GM21381 (cell line): Measurements from ENCODE around the gene VSIG2.

Experiments
- ATAC-seq: cut with Tn5 transposase; IDR thresholded peaks from one replicate; pipeline ENCODE4 v1.9.1; 2021; ENCODE audit warnings: mild to moderate bottlenecking, moderate library complexity; ENCODE audit not compliant: unreplicated experiment

VSIG2 gene

DNA sequence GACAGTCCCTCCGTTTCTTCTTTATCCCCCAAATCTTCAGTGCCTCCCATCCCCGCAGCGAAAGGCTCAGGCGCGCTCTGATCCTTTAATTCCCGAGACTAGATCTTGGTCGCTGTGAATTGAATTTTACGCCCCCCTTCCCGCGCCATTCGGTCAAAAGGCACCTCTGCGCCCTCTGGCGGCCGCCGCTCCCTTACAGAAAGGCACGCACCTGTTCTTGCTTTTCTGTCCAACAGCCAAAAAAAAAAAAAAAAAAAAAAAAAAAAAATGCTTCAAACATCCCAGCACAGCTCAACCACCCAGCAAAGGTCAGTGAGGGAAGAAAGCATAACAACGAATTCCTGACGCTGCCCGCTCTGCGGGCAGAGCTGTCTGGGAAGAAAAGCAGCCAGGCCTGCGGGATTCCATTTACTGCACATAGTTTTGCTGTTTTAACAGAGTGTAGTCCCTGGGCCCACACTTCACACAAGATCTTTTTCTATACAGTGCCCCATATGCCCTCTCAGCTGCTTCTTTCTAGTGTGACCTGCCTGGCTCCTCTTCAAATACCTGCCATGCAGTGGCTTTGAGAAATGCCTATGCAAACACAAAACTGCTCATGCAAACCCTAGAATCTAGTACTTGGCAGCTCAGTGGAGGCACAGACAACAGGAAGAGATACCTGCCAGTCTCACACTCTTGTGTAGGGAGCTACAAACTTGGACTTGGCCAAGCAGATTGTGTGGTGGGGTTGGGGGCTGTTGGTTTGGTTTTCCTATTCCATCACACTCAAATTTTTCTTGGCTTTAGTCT is 11.3 kb upstream of the VSIG2 start:
- peak; percentile 24 for ATAC-seq

DNA sequence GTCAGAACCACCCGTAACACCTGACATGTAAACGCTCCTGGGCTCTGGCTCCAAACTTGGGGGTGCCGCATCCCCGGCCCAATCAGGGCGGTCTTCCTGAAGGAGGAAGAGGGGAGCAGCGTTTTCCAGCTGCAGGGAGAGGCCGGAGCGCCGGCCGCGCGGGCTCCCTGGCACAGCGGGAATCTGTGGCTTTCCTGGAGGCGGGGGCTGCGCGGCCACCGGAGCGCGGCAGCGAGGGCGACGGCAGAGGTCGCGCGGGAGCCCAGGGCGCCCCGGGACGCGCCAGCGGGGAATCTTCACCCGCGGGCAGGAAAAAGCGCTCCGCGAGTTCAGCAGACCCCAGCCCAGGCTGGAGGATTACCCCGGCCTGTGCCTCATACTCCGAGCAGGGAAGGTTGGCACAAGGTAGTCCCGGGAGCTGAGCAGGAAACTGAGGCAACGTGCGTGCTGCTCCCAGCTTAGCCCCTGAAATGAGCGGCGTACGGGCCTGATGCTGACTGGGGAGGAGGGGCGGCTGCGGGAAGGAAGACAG is 10.6 kb upstream of the VSIG2 start:
- ATAC-seq, result peak; percentile 9

- ATAC-seq, result peak; percentile 59
Measured at GRCh38 chr11:124762105-124762623, 10.1 kb upstream of the VSIG2 start, which contains the start of gene ESAM. TSS of gene ESAM (minus strand) at chr11:124762290. CDS start at chr11:124762154, 136 bp downstream.

- no peak for ATAC-seq
Measured at GRCh38 chr11:124761301-124762104, 9.4 kb upstream of the VSIG2 start.

DNA sequence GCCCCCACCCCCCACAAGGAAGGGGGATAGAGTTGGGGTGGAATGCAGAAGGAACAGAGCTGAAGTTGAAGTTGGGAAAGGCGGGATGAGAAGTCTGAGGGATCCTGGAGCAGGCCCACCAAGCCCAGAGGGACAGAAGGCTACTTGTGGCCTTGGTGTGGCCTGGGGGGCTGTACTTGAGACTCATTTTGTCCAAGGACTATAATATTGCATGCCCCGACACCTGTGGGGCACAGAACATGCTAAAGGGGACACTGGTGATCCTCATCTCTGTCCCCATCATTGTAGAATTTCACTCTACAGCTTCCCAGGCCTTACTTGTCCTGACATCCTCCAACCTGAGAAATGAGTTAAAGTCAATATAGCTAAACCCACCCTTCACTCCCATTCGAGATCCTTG is 8.8 kb upstream of the VSIG2 start:
- ATAC-seq, result no peak

DNA sequence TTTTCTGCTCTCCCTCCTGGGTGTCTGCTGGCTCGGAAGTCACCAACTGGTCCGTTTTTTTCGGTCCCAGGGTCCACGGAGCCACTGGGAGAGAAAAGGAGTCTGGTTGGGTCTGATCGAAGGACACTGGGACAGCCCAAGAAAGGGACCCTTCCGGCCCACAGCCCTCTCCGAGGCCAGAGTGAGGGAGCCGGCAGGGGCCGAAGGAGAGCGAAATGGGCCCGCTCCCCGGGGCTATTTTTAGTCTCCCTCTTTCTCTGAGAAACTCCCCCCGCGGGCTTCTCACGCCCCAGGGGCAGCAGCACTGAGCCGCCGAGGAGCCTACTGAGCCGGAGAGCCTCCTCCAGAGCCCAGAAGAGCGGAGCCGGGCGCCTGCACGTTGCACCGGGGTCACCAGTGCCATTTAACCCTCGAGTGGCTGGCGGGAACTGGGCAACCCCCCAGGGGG is 8.2 kb upstream of the VSIG2 start:
- ATAC-seq, result peak; percentile 26

GRCh38 chr11:124759266-124760204 is 7.5 kb upstream of the VSIG2 start:
- no peak for ATAC-seq

DNA sequence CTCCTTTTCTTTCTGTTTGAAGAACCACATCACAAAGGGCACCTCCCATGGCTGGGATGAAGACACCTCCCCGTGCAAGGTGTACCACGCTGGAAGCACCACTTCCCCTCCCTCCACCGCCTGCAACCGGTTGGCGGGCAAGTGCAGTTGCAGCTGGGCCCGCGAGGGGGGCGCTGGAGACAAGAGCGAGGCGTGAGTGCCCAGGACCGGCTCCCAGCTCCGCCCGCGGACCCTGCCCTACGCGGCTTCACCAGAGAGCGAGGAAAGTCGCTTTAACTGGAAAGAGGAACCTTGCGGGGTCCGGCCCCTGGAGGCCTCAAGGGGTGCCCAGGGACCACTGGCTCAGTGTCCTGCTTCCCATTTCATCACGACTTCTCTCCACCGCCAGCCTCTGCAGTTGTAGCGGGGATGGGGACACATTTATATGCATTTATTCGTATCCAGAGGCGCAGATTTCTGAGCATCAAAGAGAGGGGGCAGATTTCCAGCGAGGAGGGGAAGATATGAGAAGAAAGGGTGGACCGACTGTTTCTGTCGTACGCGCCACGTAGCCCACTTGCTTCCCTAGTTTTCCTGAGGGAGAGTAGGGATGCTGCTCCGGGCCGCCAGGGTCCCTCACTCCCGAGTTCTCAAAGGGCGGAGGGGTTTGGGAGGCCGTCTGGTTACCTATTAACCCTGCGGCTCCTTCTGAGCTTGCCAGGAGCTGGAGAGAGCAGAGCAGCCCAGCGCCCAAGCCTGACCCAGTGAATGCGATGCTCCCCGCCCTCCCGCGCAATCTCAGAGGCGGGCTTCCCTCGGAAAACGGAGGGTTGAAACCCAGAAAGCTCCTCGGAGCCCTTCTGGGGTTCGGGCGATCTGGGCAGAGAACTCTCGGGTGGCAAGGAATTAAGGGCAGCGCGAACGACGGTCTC is 6.6 kb upstream of the VSIG2 start:
- ATAC-seq, result peak; percentile 46

- no peak for ATAC-seq
Measured at GRCh38 chr11:124757320-124757719, 5.3 kb upstream of the VSIG2 start.

GRCh38 chr11:124756753-124757227 is 4.7 kb upstream of the VSIG2 start:
- no peak for ATAC-seq

GRCh38 chr11:124756033-124756752 is 4.1 kb upstream of the VSIG2 start:
- ATAC-seq, result no peak

GRCh38 chr11:124754710-124755109 is 2.7 kb upstream of the VSIG2 start:
- no peak for ATAC-seq

GRCh38 chr11:124754309-124754708 is 2.3 kb upstream of the VSIG2 start:
- no peak for ATAC-seq

- ATAC-seq, result no peak
Measured at GRCh38 chr11:124753624-124754023, 1.6 kb upstream of the VSIG2 start.

- ATAC-seq, result no peak
Measured at GRCh38 chr11:124753205-124753604, 1.1 kb upstream of the VSIG2 start.

GRCh38 chr11:124752471-124753102 is 532 bp upstream of the VSIG2 start:
- no peak for ATAC-seq

DNA sequence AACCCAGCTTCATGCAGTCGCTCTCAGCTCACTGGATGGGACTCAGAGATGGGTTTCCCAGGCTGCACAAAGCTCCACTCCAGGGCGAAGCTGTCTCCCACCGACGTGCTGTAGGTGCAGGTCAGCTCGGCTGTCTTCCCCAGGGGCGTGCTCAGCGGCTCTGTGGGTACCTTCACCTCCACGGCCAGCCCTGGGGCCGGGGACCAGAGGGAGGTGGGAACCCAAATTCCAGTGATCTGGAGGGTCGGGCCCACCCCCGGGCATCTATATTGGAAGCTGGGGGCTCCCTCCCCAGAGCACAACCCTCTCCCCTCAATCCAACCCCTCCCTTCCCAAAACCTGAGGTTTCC is 689 bp downstream of the VSIG2 start:
- no peak for ATAC-seq

DNA sequence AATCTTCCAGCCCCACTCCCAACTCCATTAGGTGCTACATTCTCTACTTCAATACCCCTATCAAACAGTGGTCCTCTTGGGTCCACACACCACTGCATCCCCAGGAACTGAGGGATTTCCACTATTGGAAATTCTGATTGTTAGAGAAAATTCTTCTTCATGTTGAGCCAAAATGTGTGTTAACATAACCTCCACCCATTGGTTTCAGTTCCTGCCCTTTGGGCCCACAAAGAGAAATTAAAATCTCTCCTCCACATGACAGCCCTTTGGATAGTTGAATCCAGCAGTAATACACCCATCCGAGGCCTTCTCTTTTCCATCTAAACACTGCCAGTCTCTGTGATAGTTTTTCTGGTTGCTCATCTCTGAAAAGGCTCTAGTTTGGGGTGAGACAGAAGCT is 2.1 kb downstream of the VSIG2 start:
- ATAC-seq, result no peak
